Pancreas (tissue), 10 donors: Measurements from ENCODE around the gene RRP8. TPM values are rescaled to one million over a fixed set of nuclear protein-coding genes. Genes with fewer than 3 reads are reported as not detected.

Experiments used
- ATAC-seq, 4 donors: fragments of 200-7000 bp; cut with Tn5 transposase; one replicate each; pipeline versions ENCODE4 v1.8.0 to v1.9.1; 2020; ENCODE audit warnings: mild to moderate bottlenecking in 4 of 4, moderate library complexity in 4 of 4
- DNase-seq, 6 donors: peaks; one replicate each; pipeline ENCODE4 v3.0.0-alpha.2; 2020
- FAIRE-seq: peaks from 2 replicates; lab custom pipeline; 2012; peaks lifted over from hg19 to GRCh38; lab: Jason Lieb, UNC
- H3K27ac ChIP-seq, 4 donors: fragments of 200-600 bp; sonication (generic); 1 replicate in 3 of 4; 2 replicates in 1 of 4; pipeline versions ENCODE4 v1.5.0 to v1.8.0; 2020
- H3K27me3 ChIP-seq, 4 donors: fragments of 200-600 bp; one replicate each; pipeline ENCODE4 v1.8.0; 2021
- H3K36me3 ChIP-seq, 3 donors: fragments of 200-600 bp; sonication (generic) in 1 of 3; one replicate each; pipeline versions ENCODE4 v1.5.0 to v1.8.0; 2020 to 2021
- H3K4me1 ChIP-seq, 3 donors: fragments of 200-600 bp; one replicate each; pipeline ENCODE4 v1.8.0; 2021
- H3K4me3 ChIP-seq, 4 donors: fragments of 200-600 bp; sonication (generic) in 2 of 4; one replicate each; pipeline versions ENCODE4 v1.5.0 to v1.8.0; 2020 to 2021
- H3K9me3 ChIP-seq, 4 donors: fragments of 200-600 bp; one replicate each; pipeline ENCODE4 v1.8.0; 2021
- WGBS, 2 donors: extraction: QIAGEN DNeasy Blood & Tissue Kit; methylation state at CpG; one replicate each; pipeline ENCODE4 v1.1.7; 2013; 5-methylcytosine and 5-hydroxymethylcytosine counted together
- intact Hi-C, 3 donors: fragments of 100-400 bp; cut with DNase I; formaldehyde crosslinking; loops; one replicate each; pipeline versions ENCODE4 v1.11.1 to v1.14.2; 2022
- polyA plus RNA-seq, 2 donors: library from polyadenylated mRNA; stranded (reverse); fragments of 200-250 nt; gene quantifications; one replicate each; pipeline ENCODE4 v1.2.3, GENCODE V29; 2013
- total RNA-seq, 6 donors: library from RNA; stranded (reverse); fragmentation: NEBNext Ultra II Directional in 4 of 6; extraction: Animal tissue kit (Norgen Biotek cat#: 25700) in 4 of 6; gene quantifications; one replicate each; pipeline versions ENCODE4 v1.2.1 to v1.2.4, GENCODE V29; 2021 to 2023
- TF ChIP-seq, protein P1 (sequence below), 4 donors: fragments of 200-600 bp; sonication (generic) in 3 of 4; IDR thresholded peaks; one replicate each; pipeline versions ENCODE4 v1.5.0 to v1.8.0; 2021; ENCODE audit warnings: antibody characterized with exemption in 4 of 4
- donor health status: healthy with polysubstance abuse.
- donor health status: DM: no; HTN: no; CAD: no; lungs with moderate emphysema.
- donor health status: DM: no; HTN: no; CAD: no.
- donor health status: control.
- donor health status: control.
- donor health status: Bipolar disorder and iron deficiency.
- donor health status: DM: yes; HTN: yes; CAD: no.
- donor health status: DM: no; HTN: no; CAD: no.
- donor health status: DM: no; HTN: no; CAD: no.
- donor health status: DM: yes; HTN: yes; CAD: no.

The RRP8 gene
- total and polyA plus RNA-seq, 8 donors, result 6.3 to 25.0 (median 10.2) TPM

DNA sequence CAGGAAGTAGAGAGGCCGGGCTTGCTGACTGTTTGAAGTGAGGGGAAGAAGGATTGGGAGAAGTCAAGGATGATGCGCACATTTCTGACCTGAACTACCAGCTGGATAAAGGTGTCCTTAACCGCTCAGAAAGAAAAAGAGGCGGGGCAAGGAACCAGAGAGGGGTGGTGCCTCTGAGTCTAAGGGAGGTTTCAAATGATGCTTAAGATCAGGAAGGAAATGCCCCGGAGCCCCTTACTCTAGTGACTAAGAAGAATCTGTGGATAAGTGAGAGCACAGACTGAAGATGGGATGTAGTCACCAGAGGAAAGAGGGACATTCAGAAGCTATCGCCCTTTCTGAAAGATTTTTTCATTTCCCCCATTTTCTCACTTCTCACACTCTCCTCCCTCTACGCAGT, 39.5 kb upstream of the RRP8 start:
- Histone ChIP-seq H3K9me3 (no peaks in the 10 kb centered on the region), H3K4me3 (no peak overlapping the region), H3K4me1 (peaks cover 0 to 7% (median 5%) of the 10 kb centered on the region in 3 donors), H3K36me3 (no peaks in the 10 kb centered on the region), H3K27me3 (no peaks in the 10 kb centered on the region), H3K27ac (no peak overlapping the region)
- TF ChIP-seq, protein P1, sequence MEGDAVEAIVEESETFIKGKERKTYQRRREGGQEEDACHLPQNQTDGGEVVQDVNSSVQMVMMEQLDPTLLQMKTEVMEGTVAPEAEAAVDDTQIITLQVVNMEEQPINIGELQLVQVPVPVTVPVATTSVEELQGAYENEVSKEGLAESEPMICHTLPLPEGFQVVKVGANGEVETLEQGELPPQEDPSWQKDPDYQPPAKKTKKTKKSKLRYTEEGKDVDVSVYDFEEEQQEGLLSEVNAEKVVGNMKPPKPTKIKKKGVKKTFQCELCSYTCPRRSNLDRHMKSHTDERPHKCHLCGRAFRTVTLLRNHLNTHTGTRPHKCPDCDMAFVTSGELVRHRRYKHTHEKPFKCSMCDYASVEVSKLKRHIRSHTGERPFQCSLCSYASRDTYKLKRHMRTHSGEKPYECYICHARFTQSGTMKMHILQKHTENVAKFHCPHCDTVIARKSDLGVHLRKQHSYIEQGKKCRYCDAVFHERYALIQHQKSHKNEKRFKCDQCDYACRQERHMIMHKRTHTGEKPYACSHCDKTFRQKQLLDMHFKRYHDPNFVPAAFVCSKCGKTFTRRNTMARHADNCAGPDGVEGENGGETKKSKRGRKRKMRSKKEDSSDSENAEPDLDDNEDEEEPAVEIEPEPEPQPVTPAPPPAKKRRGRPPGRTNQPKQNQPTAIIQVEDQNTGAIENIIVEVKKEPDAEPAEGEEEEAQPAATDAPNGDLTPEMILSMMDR (IDR thresholded peaks at IDR 0.05), result no peak
- ATAC-seq (no peak), DNase-seq (no peak), FAIRE-seq (no peak)
- 69 to 75% methylated on average over 7 of the region's 7 CpGs for WGBS, 2 donors
- intact Hi-C loops, result no loop called here

DNA sequence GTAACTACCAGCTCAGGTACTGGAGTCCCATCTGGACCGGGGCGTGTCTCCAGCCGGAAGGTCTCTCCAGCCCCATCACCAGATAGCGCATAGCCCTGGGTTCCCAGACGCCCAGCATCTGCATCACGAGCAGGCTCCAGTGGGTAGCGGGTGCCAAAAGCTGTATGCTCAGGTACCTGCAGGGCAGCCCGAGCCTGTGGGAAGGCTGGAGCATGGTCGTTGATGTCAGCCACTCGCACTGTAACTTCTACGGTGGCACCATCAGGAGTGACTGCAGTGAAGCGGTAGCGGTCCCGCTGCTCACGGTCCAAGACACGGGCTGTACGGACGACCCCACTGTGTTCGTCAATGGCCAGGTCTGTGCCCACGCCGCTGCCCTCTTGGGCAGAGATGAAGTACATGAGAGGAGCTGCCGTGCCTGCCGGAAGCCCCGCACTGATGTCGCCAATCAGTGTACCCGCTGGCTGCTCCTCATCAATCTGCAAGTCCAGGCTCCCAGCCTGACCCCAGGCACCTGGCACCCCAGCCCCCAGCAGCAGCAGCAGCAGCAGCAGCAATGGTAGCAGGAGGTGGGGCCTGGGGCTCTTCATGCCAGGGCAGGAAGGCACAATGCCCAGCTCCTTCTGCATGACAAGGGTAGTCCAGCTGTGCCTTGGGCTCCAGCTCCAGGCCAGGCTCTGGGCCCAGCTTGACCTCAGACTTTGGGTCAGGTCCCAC, 37.7 kb upstream of the RRP8 start:
- no peaks in the 10 kb centered on the region for H3K9me3 ChIP-seq
- TF ChIP-seq, protein P1 (IDR thresholded peaks at IDR 0.05), result no peak
- no peaks in the 10 kb centered on the region for H3K27me3 ChIP-seq
- H3K27ac ChIP-seq, result no peak overlapping the region
- 88 to 92% methylated on average over 26 of the region's 26 CpGs for WGBS, 2 donors
- no peak overlapping the region for H3K4me3 ChIP-seq
- no peak for FAIRE-seq
- no peaks in the 10 kb centered on the region for H3K36me3 ChIP-seq
- peak in 1 of 6 donors; percentile 56 for DNase-seq
- intact Hi-C loops, result no loop called here
- ATAC-seq, result no peak
- peaks cover 0 to 10% (median 10%) of the 10 kb centered on the region in 3 donors for H3K4me1 ChIP-seq

DNA sequence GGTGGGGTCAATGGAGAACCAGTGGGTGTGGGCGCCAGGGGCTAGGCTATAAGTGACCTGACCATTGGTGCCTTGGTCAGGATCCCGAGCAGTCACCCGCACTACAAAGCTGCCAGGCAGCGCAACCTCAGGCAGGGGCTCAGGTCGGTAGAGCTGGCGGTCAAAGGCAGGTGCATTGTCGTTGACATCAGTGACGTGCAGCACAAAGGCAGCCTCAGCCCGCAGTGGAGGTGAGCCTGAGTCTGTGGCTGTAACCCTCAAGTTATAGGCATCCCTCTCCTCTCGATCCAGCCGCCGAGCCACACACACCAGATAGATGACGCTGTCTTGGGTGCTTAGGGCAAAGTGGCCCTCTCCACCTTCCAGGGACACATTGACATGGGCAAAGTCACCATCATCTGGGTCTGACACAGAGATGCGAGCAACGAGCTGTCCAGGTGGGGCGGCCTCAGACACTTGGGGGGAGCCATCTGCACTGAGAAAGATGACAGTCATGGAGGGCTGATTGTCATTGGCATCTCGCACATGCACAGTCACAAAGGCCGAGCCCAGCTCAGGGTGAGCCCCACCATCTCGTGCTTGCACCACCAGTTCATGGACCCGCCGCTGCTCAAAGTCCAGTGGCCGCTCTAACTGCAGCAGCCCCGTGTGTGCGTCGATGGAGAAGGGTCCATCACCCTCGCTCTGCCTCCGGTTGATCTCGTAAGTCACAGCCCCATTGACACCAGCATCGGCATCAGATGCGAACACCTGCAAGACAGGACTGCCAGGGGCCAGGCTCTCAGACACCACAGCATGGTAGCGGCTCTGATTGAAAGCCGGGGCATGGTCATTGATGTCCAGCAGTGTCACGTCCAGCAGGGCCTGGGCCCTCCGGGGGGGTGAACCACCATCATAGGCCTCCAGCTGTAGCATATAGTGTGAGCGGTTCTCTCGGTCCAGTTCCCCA, 36.9 kb upstream of the RRP8 start:
- FAIRE-seq (no peak), ATAC-seq (no peak), DNase-seq (peak in 2 of 6 donors; percentile 12 to 43)
- 88 to 89% methylated on average over 36 of the region's 36 CpGs for WGBS, 2 donors
- TF ChIP-seq, protein P1 (IDR thresholded peaks at IDR 0.05), result no peak
- Histone ChIP-seq H3K4me3 (no peak overlapping the region), H3K27ac (no peak overlapping the region), H3K9me3 (no peaks in the 10 kb centered on the region), H3K4me1 (peaks cover 0 to 18% (median 18%) of the 10 kb centered on the region in 3 donors), H3K27me3 (no peaks in the 10 kb centered on the region), H3K36me3 (no peaks in the 10 kb centered on the region)
- intact Hi-C loops, result no loop called here

DNA sequence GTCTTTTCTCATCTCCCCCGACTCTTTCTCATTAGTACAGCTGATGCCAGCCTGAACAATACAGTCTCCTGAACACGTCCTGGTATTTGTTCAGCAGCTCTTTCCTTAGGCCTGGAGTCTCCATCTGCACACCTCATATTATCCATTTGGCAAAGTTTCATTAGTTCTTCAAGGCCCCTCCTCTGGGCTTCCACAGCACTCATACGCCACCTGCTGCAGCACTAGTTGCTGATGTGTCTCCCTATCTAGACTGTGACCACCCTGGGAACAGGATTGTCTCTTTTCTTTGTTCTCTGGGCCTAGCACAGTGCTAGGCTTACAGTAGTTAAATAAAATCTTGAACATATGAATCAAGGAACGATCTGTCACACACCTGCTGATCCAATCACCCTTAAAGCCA, 35.0 kb upstream of the RRP8 start:
- DNase-seq, result no peak
- TF ChIP-seq, protein P1 (IDR thresholded peaks at IDR 0.05), result no peak
- 54 to 61% methylated on average over 4 of the region's 4 CpGs for WGBS, 2 donors
- Histone ChIP-seq H3K9me3 (no peaks in the 10 kb centered on the region), H3K4me3 (no peak overlapping the region), H3K4me1 (peaks cover 0 to 21% (median 18%) of the 10 kb centered on the region in 3 donors), H3K36me3 (no peaks in the 10 kb centered on the region), H3K27ac (no peak overlapping the region), H3K27me3 (no peaks in the 10 kb centered on the region)
- FAIRE-seq, result no peak
- peak in 2 of 4 donors; percentile 32 to 62 for ATAC-seq
- intact Hi-C loops, result no loop called here
